GM21526 (cell line): ENCODE results near the gene HSPA1B.
"Not testable (repeated sequence)": the region's sequence is repeated elsewhere in the genome, so short reads cannot be mapped to it uniquely, and the experiment has no call there.

Experiments used
- ATAC-seq: cut with Tn5 transposase; IDR thresholded peaks from one replicate; pipeline ENCODE4 v1.9.1; 2021; ENCODE audit warnings: moderate library complexity; ENCODE audit not compliant: unreplicated experiment, low FRiP score

HSPA1B gene

DNA sequence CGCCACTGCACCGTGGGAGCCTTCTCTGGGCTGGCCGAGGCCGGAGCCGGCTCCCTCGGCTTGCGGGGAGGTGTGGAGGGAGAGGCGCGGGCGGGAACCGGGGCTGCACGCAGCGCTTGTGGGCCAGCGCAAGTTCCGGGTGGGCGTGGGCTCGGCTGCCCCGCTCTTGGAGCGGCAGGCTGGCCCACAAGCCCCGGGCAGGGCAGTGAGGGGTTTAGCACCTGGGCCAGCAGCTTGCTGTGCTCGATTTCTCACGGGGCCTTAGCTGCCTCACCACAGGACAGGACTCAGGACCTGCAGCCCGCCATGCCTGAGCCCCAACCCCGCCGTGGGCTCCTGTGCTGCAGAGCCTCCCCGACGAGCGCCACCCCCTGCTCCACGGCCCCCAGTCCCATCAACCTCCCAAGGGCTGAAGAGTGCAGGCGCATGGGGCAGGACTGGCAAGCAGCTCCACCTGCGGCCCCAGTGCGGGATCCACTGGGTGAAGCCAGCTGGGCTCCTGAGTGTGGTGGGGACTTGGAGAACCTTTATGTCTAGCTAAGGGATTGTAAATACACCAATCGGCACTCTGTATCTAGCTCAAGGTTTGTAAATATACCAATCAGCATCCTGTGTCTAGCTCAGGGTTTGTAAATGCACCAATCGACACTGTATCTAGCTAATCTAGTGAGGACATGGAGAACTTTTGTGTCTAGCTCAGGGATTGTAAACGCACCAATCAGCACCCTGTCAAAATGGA, 24.6 kb downstream of the HSPA1B start:
- ATAC-seq: not testable (repeated sequence)

DNA sequence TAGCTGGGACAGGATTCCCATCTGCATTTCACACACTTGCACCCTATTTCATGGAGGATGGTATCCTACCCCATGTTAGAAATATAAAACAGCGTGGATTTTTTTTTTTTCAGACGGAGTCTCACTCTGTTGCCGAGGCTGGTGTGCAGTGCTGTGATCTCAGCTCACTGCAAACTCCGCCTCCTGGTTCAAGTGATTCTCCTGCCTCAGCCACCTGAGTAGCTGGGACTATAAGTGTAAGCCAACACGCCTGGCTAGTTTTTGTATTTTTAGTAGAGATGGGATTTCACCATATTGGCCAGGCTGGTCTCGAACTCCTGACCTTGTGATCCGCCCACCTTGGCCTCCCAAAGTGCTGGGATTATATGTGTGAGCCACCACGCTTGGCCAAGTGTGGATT, 30.2 kb downstream of the HSPA1B start:
- ATAC-seq: not testable (repeated sequence)

DNA sequence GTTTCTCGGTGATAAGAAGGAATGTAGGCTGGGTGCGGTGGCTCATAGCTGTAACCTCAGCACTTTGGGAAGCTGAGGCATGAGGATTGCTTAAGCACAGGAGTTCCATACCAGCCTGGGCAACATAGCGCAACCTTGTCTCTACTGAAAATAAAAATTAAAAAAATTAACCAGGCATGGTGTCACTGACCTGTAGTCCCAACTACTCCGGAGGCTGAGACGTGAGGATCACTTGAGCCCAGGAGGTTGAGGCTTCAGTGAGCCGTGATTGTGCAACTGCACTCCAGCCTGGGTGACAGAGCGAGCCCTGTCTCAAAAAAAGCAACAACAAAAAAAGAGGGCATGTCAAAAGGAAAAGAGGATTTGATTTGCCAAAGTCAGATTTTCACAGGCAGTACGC, 31.2 kb downstream of the HSPA1B start:
- ATAC-seq: no peak

DNA sequence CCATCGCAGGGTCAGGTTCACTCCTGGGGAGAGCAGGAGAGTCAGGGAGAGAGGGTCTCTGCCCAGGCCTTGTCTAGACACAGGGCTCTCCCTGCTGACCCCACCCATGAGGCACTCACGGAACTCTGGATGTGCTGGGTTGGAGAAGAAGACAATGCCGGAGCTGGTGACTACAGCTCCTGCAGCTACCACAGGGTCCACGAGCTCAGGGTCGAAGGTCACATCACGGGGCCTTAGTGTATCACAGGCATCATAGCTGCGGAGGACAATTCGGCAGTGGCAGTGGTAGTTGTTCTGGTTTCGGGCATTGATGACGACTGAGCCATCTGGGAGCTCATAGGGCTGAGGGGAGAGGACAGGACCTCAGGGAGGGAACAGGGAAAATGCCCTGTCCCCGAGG, 32.4 kb downstream of the HSPA1B start:
- no peak for ATAC-seq

DNA sequence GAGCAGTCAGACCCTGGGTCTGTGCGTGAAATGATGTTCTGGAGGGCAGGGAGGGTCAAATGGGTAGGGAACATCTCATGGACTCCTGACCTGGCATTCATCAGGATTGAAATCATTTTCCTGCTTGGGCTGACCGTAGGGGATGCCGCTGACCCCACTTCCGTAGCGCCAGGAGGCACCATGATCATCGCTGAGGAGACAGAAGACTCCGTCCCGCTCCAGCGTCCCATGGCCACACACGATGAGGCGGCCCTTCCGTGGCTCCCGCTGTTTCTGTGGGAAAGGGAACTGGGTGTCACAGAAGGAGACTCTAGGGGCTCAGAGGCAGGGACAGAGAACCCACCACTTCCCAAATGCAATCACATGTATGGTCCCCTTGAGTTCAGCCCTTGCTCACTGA, 32.8 kb downstream of the HSPA1B start:
- ATAC-seq: no peak

DNA sequence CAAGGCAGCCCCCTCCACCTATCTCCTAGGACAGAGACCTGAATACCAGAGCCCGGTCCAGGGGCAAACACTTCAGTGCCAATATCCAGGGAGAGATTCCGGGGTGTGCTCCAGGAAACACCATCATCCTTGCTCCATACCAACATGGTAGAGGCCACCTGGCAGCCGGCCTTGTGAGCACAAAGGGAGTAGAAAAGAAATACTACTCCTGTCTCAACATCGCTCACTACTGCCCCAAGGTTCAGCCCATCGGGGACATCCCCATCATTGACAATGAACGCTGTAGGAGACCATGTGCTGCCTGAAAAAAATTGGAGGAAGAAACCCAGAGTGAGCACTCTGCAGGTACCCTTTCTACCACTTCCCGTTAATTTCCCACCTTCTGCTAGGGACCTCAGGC, 33.6 kb downstream of the HSPA1B start:
- ATAC-seq: no peak

DNA sequence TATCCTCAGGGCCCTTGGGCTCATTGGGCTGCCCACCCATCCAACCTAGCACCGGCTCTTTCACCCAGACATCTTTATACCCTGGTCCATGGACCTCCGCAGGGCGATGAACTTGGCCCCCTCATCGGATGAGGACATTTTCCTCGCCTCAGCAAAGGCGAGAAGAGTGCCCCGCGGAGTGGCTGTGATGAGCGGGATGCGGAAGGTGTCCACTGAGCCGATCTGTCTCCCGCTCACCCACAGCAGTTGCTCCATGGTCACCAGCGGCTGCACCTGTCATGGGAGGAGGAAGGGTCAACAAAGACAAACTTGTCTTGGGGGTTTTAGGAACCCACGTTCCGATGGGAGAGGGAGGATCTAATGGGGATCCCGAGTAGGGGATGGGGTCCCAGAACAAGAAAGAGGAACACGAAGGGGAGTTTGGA, 34.4 kb downstream of the HSPA1B start:
- ATAC-seq: no peak

DNA sequence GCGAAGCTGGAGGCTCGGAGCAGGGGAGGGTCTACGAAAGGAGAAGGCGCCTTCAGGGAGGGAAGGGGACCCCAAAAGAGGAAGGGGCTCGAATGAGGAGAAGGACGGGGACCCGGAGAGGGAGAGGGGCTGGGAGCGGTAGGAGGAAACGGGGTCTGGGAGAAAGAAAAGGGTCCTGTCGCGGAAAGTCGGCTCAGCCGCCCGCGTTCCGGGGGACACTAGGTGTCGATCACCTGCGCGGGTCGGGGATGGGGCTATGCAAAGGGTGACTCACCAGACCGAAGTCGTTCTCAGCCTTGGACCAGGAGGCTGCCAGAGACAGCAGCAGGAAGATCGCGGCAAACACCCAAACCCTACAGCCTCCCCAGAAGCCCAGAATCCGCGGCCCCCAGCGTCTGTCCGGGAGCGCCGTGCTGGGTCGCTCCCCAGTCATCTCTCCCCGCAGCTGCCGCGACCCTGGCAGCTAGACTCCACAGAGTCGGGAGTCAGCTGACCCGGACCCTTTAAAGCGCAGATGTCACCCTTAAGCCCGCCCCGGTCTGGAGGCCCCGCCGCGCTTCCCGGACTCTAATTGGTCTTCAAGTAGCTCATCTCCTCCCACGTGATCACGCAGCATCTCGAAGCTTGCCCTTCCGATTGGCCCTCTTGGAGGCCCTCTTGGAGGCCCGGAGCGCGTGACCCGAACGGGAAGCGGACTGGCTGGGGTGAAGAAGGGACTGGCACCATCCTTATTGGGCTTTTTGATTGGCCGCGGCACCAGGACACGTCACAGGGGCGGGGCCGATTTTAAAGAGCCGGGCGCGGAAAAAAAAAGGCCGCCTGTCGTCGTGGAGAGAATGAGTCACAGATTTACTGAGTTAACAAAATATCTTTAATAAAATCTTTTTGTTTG, 35.1 kb downstream of the HSPA1B start, which contains the start of gene NEU1:
Gene NEU1 (minus strand): TSS at position 478 of the 892 bp plus-strand sequence. CDS start 45 bp downstream, at position 433.
- peak; percentile 84 for ATAC-seq

DNA sequence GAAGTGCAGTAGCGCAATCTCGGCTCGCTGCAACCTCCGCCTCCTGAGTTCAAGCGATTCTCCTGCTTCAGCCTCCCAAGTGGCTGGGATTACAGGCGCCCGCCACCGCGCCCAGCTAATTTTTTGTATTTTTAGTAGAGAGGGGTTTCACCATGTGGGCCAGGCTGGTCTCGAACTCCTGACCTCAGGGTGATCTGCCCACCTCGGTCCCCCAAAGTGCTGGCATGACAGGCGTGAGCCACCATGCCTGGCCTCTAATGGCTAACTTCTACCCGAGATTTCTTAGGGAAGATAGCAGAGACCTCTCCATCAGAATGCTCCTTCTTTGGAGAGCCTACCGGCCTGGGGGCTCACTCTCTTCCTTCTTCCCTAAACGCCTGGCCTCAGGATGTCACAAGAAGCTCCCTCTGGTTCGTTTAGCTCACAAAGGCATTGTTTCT, 36.6 kb downstream of the HSPA1B start:
- not testable (repeated sequence) for ATAC-seq

DNA sequence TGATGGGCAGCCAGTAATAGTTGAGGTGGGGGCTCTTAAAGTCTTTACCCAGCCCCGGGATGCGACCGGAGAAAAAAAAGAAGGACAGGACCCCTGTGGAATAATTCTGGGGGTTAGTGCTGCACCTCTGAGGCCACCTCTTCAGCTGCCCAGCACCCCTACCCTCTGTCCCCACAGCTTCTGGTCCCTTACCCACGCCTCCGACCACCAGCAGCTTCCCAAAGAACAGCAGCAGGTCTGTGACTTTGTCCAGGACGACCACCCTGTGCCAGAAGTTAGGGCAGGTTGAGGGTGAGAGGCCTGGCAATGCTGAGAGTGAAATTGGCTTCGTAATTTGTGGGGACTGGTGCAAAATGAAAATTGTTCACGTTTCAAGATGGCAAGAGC, 37.3 kb downstream of the HSPA1B start:
- no peak for ATAC-seq

DNA sequence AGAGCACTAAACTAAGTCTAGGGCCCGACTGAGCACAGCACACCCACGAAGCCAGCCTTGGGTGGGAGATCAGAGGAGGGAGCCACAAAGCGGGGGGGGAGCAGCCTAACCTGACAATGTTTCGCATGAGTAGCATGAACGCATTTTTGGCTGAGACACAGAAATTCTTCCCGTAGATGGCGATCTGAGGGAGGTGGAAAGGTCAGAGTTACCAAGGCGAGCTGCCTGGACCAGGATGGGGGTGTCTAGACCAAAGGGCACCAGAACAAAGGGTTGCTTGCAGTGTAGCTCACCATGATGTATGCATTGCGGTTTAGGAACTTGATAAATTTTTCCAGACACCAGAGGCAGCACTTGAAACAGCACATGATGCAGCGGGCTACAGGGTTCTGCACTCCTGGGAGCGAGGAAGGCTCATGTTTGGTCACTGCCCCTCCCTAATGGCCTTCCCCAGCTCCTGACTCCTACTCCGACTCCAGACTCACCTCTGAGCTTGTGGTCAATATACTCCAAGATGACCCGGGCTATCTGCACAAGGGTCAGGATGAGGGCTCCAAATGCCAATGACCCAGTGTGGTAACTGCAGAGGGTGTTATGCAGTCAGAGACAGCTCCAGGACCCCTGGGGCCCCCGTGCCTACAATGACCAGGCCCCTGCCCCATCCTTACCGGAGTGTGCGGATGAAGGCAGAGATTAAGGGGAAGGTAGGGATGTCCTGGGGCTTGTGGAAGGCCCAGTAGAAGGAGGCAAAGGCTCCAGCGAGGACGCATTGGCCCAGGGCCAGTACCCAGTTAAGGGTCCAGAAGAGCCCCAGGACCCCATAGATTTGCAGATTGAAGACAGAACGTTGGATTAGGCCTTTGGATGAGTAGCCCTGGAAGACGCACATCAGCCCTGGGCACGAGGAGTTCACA, 37.9 kb downstream of the HSPA1B start:
- ATAC-seq: no peak

DNA sequence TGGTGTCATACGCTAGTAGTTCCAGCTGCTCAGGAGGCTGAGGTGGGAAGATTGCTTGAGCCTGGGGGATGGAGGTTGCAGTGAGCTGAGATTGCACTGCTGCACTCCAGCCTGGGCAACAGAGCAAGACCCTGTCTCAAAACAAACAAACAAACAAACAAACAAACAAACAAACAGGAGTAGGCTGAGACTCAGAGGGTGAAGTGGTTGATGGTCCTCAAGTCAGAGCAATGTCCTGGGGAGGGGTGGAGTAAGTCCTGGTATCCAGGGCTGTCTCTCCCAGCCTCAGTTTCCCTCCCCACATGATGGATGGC, 41.1 kb downstream of the HSPA1B start:
- not testable (repeated sequence) for ATAC-seq

DNA sequence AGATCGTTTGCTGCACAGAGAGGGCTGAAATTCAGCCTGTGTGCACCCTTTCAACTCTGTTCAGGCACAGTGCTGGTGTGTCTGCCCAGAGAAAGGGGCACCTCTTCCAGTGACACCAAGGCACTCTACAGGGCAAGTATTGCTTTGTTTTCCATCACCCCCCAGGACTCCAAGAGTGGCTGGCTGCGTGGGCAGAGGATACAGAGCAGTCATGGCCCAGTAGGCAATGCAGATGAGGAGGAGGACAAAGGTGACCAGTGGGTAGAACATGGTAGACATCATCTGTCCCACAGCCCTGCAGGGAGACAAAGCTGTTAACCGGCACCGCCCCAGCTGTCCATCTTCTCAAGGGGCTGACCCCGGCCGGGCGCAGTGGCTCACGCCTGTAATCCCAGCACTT, 41.8 kb downstream of the HSPA1B start:
- ATAC-seq: no peak

DNA sequence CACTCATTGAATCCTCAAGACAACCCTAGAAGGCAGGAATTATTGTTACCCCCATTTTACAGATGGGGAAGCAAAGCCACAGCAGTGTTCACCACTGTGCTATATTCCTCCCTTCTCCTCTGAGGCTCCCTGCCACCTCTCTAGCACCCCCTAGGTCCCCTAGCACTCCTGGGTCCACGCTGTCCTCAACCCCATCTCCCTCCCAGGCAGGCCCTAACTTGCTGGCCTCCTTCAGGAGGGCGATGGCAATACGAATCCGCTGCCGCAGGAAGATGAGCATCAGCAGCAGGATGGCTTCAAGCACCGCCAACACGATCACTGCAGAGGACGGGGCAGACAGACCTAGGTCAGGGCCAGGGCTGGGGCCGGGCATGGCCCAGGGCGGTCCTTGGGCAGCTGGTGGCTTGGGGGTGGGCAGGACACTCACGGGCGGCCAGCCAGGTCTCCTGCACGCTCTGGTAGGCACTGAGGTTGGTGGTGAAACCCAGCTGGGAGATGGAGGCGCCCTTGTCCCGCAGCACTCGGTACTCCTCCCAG, 42.9 kb downstream of the HSPA1B start:
- no peak for ATAC-seq

DNA sequence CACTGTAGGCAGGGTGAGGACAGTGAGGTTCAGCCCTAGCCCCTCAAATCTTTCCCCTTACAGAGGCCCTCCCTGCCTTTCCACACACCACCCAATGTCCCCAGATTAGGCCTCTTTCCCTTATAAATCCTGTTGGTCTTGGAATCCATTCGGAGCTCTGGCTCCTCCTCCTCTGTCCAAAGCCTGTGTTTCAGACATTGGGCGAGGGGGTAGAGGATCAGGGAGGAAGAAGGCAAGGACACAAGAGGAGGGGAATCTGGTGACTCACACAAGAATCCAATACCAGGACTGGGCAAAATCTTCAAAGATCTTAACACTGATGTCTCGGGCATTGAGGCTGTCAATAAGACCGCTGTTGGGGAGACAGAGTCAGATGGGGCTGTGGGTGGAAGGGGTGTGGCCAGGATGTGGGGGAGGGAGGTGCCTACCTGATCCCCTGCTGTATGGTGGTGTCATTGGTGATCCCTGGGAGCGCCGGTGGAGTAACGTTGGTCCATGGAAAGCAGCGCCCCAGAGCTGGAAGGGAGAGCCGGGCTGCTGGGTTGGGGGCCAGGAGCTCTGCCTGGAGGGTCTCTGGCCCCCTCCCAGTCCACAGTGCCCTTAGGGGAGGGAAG, 43.6 kb downstream of the HSPA1B start:
- ATAC-seq: no peak

DNA sequence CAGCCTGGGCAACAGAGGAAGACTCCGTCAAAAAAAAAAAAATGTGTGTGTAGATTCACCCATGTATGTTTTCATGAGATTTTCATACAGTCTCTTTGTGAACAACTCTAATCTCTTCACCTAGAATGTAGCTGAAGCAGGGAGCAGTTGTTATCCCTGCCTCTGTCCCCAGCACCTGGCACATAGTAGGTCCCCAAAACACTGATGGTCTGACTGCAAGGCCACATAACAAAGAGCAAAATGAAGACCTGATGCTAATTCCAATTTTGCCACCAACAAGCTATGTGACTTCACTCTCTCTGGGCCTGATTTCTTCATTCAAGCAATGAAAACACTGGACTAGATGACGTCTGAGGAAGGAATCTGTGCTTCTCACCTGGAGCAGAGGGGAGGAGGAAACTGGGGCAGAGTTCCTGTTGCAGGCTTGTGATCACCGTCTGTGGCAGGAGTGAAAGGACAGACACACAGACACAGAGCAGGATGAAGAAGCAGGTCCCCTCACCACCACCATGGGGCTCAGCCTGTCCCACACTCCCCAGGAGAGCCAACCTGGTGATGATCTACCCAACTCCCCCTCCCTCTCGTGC, 46.6 kb downstream of the HSPA1B start:
- no peak for ATAC-seq

DNA sequence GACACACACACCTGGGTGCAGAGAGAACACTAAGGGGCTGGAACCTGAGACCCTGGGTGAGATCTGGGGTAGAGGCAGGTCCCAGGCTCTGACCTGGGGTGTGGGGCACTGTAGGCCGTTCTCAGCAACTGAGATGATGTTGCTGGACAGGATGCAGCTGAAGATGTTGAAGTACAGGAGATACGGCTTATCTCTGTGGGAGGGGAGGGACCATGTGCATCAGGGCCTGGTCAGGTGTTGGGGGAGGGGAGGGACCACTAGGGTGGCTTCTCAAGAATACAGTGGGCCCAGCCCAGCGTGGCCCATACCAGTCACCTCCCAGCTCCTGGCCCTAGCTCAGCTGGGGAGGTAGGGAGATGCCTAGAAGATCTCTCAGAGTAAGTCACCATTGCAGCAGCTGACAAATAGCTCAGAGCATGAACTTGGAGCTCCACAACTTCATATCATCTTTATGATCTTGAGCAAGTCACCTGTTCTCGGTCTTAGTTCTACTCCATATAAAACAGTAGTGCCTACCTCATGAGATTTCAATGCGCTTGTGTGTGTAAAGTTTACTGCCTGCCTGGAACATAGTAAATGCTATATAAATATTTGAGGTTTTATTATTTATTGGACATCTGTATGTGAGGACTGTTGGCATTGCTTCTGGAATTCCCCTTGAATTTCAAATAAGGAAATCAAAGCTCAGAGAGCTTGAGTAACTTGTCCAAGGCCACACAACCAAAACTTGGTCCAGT, 47.5 kb downstream of the HSPA1B start:
- ATAC-seq: no peak

DNA sequence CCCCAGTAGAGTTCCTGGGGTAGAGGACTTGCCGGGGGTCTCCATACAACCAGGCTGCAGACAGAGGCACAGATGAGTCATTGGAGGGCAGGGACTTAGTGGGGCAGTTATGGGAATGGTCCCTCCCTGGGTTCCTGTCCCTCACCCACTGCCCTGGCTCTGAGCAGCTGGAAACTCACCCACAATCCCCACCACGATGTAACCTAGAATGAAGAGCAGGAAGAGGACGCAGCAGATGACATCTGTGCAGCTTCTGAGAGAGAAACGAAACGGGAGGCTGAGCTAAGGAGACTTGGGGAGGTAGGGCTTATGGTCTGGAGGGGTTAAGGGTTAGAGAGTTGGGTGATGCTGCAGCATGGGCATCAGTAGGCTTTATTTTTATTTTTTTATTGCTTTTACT, 48.3 kb downstream of the HSPA1B start:
- no peak for ATAC-seq

DNA sequence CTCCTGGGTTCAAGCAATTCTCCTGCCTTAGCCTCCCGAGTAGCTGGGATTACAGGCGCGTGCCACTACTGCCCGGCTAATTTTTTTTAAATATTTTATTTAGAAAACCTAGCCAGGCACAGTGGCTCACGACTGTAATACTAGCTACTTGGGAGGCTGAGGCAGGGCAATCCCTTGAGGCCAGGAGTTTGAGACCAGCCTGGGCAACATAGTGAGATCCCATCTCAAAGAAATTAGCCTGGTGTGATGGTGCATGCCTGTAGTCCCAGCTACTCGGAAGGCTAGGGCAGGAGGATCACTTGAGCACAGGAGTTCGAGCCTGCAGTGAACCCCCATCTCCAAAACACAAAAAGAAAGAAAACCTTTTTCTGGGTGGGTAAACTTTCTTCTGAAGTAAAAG, 48.8 kb downstream of the HSPA1B start:
- no peak for ATAC-seq
